HG03442 (cell line): ENCODE measurements around the gene ERG28.
"Not testable (repeated sequence)": the region's sequence is repeated elsewhere in the genome, so short reads cannot be mapped to it uniquely, and the experiment has no call there.

Experiments
- ATAC-seq: cut with Tn5 transposase; IDR thresholded peaks from one replicate; pipeline ENCODE4 v1.9.1; 2021; ENCODE audit warnings: mild to moderate bottlenecking, moderate library complexity; ENCODE audit not compliant: unreplicated experiment

The ERG28 gene

DNA sequence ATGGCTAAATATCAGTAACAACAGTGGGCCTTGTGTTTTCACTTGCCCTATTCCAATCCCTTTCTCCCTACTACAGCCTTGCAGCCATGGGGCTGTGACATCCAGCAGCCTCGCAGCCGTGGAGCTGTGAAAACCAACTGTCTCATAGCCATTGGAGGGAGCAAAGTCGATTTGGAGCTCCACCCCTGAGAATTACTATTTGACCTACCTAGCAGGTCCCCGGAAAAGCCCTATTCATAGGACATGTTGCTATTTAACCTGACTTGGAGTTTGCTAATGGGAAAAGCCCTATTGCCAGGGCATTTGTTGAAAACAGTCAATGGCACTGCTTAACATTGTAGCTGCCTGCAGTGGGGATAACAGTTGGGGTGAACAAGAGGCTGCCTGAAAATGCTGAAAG is 33.3 kb downstream of the ERG28 start:
- no peak for ATAC-seq

GRCh38 chr14:75626863-75627262 is 33.8 kb downstream of the ERG28 start:
- ATAC-seq = no peak

DNA sequence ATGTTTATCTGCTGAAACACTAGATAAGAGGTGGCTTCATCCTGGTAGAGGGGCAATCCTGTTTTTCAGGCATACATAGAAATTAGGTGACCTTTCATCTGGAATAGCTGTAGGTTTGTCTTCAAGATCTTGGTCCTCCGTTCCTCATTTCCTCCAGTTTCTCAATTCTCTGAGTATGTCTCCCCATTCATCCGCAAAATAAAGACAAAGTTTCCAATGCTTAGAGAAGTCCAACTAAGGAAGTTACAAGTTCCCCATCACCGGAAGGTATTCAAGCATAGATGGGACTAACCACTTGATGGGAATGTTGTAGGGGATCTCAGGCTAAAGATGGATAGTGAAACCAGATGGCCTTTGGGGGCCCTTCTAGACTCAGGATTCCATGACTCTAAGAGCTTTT is 34.3 kb downstream of the ERG28 start:
- no peak for ATAC-seq

DNA sequence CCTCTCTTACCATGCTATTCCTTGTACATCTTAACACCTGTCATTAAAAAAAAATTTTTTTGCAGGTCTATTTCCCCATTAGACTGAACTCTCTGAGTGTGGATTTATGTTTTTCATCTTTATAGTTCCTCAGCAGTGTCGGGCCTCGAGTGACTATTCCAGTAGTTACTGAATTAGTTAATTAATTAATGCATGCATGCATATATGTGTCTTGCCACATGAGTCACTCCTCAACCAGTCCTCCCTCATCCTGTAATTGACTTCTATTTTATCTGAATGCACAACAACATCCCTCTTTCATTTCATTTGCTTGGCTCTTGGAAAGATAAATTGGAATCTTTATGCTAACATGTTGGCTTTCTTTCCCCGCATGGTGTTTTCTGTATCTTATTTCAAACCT is 35.6 kb downstream of the ERG28 start:
- ATAC-seq = no peak

DNA sequence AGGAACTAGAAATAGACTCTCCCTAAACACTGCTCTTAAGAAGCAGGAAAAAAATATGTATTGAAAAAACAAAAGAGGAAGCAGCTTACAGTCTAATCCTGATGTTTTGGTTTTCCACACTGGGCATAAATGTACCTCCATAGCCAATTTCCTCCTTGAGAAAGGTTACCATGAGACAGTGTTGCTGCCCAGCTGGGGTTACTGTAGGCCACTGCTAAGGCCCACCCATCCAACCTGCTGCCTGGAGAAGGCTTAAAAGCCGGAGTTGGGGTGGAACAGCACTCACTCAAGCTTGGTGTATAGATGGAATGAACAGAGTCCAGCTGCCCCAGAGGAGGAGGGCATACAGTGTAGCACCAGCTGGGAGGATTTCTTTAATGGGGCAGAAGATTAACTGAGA is 41.1 kb downstream of the ERG28 start:
- no peak for ATAC-seq

GRCh38 chr14:75615200-75615599 is 45.5 kb downstream of the ERG28 start:
- no peak for ATAC-seq

DNA sequence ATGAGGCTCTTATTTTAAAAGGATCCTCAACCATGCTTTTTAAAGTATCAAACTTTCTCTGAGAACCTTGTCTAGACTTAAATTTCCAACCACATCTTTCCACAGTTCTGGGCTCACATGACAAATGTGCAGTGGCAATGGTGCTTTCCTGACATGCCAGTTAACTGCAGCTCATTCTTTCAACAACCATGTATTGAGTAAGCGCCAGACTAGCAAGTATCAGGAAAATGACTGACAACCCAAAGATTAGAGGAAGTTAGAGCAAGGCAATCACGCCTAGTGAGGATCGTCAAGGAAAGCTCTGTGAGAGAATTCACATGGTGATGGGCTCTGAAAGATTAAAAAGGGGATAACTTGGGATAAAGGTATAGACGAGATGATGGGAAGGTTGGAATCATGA is 46.5 kb downstream of the ERG28 start:
- ATAC-seq = no peak

DNA sequence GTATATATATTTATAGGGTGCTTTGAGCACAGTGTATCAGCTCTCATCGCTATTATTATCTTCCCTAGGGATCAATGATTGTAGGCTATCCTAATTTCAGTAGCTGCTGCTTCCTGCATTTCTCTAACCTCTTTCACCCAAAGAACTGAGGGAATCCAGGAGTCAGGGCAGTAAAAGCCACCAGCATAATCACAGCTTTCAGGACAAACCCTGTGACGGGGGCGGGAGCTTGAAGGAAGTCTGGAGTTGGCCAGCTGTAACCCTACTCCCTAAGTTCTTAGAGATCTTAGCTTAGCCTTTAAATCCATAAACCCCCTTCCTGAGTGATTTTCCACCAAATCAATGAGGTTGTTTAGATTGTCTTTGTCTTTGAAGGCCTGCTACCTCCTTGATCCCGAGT is 48.5 kb downstream of the ERG28 start:
- no peak for ATAC-seq

- ATAC-seq = no peak
Measured at GRCh38 chr14:75610834-75611233, 49.8 kb downstream of the ERG28 start.

- ATAC-seq = no peak
Measured at GRCh38 chr14:75609606-75610475, 50.8 kb downstream of the ERG28 start.

- ATAC-seq = no peak
Measured at GRCh38 chr14:75609116-75609515, 51.6 kb downstream of the ERG28 start.

DNA sequence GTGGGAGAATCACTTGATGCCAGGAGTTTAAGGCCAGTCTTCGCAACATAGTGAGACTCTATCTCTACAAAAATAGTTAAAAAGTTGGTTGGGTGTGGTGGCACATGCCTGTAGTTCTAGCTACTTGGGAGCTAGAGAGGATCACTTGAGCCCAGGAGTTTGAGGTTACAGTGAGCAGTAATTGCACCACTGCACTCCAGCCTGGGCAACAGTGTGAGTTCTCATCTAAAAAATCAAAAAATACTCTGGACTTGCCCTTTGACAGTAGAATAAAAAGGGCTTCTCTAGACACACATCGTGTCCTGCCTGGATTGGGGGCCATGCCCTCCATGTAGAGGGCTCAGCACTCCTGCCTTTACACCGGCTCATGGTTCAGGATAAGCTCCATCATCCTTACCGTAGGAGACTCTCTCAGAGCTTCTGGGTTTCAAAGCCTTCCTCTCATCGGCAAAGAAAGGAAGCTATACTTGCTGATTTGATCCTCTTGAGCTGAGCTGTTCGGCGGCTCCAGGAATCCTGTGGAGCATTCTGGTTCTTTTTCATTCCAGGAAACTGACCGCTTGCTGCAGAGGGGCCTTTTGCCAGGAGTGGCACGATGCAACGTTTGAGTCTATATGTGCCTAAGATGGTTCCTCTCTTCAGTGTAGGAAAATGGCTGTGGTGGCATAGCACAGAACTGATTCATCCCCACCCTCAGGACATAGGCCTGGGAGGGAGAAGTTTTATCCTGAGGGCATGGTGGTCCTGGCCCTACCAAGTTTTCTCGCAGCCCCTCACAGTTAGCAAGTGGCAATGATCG is 52.6 kb downstream of the ERG28 start:
- ATAC-seq = no peak

DNA sequence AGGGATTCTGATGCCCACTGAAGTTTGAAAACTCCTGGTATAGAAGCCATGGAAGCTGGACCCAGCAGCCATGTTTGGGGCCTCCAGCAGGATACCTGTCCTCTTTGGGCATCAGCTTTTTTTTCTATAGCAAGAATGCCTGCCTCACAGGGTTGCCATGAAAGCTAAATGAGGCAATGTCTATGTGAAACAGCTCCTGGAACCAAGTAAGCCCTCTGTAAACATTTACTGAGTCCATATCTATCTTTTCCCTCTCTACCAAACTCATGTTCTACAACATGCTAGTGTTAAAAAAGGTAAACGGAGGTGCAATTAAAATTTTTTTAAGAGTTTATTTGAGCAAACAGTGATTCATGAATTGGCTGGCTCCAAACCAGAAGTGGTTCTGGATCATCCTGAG is 53.6 kb downstream of the ERG28 start:
- no peak for ATAC-seq

- no peak for ATAC-seq
Measured at GRCh38 chr14:75605916-75606315, 54.8 kb downstream of the ERG28 start.

- no peak for ATAC-seq
Measured at GRCh38 chr14:75604979-75605851, 55.5 kb downstream of the ERG28 start.

- ATAC-seq = no peak
Measured at GRCh38 chr14:75602503-75602902, 58.2 kb downstream of the ERG28 start.

DNA sequence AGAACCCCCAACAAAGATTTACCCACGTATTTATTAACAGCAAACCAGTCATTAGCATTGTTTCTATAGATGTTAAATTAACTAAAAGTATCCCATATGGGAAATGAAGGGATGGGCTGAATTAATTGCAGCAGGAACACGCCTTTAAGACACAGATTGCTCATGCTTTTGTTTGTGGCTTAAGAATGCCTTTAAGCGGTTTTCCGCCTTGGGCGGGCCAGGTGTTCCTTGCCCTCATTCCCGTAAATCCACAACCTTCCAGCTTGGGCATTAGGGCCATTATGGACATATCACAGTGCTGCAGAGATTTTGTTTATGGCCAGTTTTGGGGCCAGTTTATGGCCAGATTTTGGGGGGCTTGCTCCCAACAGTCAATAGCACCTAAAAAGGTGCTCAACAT is 59.6 kb downstream of the ERG28 start:
- ATAC-seq = not testable (repeated sequence)

DNA sequence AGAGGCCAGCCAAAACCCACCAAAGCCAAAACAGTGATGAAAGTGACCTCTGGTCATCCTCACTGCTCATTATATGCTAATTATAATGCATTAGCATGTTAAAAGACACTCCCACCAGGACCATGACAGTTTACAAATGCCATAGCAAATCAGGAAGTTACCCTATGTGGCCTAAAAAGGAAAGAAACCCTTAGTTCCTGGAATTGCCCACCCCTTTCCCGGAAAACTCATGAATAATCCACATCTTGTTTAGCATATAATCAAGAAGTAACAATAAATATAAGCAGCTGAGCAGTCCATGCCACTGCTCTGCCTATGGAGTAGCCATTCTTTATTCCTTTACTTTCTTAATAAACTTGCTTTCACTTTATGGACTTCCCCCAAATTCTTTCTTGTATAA is 60.6 kb downstream of the ERG28 start:
- ATAC-seq = not testable (repeated sequence)
